ENCODE measurements around the gene MAP3K14.
"Not testable (repeated sequence)": the region's sequence is repeated elsewhere in the genome, so short reads cannot be mapped to it uniquely, and the experiment has no call there.

Gene MAP3K14

DNA sequence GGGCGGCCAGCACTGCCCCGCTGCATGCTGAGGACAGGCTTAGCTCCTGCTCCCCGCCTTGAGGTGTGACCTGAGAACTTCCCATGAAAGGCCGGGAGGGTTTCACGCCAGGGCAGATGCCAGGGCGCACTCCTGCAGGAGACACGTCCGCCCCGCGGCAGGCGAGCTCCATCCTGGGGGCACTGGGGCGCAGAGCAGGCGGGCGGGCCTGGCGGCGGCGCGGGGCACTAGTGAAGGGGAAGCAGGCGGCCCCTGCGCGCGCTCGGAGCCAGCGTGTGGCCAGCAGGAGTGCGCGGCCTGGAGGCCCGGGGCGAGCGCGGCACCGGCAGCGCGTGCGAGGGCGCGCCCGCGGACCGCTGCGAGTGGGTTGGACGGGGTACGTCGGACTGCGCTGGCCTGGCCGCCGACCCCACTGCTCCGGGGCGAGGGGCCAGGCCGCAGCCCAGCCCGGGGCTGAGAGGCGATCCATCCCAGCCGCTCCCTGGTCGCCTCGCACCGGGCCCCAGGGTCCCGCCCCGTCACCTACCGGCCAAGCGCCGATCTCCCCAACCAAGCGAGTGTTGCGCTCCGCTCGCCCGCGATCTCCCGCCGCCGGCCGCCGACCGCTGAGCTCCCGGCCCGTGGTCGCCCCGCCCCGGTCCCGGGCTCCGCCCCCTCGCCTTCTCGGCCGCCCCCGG lies at the start of gene MAP3K14:
Gene MAP3K14 (minus strand): TSS at position 587 of the 677 bp plus-strand sequence. CDS start 26,275 bp downstream, outside the sequence.
- no peak for DNase-seq (ENCODE audit: low spot score)

DNA sequence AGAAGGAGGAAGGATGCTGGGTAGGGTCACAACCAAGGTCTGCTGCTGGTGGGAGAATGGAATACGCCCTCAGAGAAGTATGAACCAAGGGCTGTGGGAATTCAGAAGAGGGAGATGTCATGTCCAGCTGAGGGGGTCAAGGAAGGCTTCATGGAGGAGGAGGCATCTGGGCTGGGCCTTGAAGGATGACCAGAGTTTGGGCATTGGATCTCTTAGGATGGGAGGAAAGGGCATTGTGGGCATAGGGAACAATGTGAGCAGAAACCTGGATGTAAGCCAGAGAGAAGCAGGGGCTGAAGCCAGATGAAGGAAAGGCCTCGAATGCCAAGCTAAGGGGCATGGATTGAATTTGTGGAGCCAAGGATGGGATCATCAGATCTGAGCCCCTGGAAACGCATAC lies 49.2 kb upstream of the MAP3K14 start:
- DNase-seq (ENCODE audit: low spot score): no peak

DNA sequence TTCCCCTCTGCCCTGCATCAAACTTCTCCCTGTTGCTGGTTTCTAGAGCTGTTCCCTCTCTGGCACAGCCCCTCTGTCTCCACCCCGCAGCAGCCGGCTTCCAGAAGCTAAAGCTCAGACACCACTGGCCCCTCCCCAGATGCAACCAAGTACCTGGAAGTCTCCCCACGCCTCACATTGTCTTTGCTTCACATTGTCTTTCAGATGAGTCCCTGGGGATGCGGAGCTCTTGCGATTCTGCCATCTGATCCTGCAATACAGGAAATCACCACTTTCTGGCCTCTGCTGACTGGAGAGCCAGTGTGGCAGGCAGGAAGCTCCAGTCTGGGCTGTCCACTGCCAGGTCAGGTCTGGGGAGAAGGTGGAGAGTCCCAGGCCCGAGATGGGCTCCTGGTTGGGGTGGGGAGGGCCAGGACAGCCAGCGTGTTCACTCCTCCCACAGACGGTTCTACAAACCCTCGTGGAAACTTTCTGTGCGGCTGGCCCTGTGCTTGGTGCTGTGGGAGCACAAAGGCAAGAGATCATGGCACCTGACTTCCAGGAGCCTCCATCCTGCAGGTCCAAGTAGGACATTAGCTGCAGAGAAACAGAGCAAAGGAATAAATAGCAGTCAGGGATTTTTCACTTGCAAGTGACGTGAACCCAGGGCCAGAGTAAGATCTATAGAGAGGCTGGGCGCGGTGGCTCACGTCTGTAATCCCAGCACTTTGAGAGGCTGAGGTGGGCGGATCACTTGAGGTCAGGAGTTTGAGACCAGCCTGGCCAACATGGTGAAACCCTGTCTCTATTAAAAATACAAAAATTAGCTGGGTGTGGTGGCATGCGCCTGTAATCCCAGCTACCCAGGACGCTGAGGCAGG lies 47.9 kb upstream of the MAP3K14 start:
- DNase-seq (ENCODE audit: low spot score): no peak

DNA sequence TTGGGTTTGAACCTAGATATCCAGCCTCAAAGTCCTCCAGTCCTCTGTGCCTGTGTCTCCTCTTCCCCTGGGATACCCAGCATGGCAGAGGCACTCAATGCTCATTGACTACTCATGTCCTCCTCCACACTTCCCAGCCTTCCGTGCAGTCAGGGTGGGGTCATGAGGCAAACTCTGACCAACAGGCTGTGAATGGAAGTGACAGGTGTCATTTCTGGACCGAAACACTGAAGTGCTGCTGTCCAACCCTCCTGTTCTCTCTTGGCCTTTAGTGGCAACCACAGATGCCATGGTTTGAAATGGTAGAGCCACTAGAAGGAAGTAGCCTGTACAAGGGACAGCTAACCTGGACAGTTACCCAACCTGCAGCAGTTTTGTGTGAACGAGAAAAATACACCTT lies 46.7 kb upstream of the MAP3K14 start:
- no peak for DNase-seq (ENCODE audit: low spot score)

DNA sequence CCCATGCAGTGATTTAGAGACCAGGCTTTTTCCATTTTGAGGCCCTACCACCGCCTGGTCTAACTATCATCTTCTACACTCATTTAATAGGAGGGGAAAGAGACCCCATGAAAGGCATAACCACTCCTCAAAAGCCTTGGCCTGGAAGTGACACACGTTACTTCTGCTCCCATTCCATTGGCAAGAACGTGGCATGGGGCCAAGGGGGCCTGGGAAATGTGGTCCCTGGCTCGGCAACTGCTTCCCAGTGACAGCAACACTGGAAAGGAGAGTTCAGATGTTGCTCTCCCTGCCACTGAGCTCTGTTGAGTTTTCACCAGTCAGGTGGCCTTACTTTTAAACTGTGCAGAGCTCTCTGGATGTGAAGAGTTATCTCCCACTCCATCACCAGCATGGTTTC lies 45.2 kb upstream of the MAP3K14 start:
- DNase-seq (ENCODE audit: low spot score): no peak

DNA sequence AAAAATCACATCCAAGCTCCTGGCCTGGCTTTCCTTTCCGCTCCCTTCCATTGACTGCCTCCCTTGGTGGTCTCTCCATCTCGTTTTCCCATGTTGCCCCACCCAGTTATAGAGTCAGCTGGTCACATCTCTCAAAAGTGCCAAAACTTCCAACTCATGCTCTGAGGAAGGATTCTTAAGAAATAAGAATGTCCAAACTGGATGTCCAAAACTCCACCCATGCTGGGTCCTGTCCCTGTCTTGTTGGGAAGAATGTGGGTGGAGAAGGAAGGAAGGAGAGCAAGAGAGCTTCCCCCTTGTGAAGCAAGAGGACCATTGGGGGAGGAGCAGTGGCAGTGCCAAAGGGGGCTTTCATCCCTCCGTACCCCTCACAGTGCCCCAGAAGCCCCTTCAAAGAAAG lies 44.6 kb upstream of the MAP3K14 start:
- DNase-seq (ENCODE audit: low spot score): no peak

DNA sequence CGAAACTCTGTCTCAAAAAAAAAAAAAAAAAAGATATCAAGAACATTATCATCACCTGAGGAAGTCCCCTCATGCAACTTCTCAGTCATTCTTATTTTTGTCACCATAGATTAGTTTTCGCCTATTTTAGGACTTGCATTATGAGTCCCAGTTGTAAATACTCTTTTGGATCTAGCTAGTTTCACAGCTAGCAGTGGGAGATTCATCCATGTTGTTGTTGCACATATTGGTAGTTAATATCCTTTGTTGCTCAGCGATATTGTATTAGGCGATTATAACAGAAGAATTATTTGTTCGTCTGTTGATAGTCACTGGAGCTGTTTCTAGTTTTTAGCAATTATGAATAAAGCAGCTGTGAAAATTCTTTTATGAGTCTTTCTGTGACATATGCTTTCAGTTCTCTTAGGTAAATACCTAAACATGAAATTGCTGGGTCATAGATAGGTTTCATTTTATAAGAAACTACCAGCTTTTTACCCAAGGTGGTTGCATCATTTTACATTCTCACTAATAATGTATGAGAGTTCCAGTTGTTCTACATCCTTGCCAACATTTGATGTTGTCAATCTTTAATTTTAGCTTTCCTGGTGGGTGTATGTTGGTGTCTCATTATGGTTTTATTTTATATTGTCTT lies 40.7 kb upstream of the MAP3K14 start:
- DNase-seq (ENCODE audit: low spot score): no peak

DNA sequence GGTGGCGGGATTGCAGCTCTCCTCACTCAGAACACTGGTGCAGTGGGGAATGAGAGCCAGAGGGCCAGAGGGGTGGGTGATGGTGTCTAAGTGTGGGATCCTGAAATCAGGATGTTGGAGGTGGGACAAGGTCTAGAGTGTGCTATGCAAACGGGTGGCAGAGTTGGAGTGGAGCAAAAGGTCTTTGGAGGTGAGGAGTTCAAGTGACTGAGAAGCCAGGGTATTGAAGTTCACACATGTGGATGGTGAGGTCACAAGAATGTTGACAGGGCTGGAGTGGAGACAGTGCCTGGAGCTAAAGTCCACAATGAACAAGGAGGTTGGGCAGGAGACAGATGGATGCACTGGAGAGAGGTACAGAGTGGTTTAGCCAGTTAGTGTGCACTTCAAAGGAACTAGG lies 38.3 kb upstream of the MAP3K14 start:
- no peak for DNase-seq (ENCODE audit: low spot score)

DNA sequence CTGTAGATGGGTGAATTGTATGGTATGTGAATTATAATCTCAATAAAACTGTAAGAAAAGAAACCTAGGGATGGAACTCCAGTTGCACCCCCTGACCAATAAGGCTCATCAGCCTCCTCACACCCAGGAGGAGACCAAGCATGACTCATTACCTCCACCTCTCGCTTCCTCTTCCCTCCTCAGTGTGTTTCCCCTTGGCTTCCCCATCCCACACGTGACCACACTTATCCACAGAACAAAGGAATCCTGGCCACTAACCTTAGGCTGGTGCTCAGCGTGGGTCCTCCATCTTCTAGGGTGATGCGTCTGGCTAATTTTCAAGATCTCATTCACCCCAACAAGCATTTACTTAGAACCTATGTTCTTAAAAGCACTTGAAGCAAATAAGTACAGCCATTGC lies 36.2 kb upstream of the MAP3K14 start:
- DNase-seq (ENCODE audit: low spot score): no peak

DNA sequence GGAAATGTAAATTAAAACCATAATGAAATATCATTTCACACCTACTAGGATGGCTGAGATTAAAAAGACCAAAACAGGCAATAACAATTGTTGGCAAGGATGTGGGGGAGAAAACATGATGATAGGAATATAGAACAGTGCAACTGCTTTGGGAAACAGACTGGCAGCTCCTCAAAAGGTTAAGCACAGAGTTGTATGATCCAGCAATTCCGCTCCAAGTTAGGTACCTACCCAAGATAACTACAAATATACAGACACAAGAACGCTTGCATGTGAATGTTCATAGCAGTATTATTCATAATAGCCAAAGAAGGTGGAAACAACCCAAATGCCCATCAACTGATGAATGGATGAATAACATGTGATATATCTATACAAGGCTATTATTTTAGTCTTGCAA lies 35.0 kb upstream of the MAP3K14 start:
- DNase-seq (ENCODE audit: low spot score): no peak

DNA sequence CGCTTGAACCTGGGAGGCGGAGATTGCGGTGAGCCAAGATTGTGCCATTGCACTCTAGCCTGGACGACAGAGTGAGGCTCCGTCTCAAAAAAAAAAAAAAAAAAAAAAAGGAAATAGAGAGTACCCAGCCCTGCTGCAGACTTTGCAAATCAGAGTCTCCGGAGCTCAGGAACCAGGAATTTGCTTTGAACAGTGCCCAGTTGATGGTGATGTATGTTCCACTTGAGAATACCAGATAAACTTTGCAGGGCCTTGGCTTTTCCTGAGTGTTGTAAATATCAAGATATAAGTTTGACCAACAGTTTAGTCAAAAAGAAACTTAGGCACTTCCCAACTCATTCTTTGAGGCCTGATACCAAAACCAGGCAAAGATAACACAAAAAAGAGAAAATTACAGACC lies 30.6 kb upstream of the MAP3K14 start:
- DNase-seq (ENCODE audit: low spot score): no peak

DNA sequence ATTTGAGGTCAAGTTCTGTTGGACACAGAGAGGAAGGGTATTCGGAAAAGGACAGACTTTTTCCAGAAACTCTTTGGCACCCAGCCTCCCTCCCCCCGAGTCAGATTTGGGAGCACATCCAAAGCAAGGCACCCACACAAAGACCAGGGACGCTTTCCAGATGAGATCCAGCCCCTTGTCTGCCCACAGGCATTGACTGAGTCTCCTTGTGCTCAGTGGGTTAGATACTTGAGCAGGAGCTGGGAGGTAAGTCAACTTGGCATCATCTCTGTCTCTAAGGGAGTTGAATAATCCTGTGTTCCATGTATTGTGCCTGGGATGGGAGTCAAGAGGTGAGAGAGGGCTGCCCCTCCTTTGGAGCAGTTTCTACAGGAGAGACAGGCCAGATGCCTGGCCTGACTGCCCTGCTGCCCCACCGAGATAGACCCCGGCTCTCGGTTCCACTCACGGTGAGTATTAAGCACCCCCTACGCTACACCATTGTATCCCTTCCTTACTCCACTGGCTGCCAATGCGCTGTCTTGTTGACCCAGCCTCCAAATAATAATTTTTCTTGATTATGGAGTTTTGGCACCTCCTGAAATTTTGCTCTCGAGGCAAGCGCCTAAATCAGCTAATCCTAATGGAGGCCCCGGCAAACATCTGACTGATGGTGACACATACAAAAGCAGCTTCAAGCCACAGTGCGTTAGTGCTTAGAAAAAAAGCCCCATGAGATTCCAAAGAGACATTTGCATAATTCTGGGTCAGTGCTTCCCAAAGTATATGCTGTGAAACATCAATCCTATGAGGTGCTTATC lies 29.6 kb upstream of the MAP3K14 start:
- peak; percentile 48 for DNase-seq (ENCODE audit: low spot score)

DNA sequence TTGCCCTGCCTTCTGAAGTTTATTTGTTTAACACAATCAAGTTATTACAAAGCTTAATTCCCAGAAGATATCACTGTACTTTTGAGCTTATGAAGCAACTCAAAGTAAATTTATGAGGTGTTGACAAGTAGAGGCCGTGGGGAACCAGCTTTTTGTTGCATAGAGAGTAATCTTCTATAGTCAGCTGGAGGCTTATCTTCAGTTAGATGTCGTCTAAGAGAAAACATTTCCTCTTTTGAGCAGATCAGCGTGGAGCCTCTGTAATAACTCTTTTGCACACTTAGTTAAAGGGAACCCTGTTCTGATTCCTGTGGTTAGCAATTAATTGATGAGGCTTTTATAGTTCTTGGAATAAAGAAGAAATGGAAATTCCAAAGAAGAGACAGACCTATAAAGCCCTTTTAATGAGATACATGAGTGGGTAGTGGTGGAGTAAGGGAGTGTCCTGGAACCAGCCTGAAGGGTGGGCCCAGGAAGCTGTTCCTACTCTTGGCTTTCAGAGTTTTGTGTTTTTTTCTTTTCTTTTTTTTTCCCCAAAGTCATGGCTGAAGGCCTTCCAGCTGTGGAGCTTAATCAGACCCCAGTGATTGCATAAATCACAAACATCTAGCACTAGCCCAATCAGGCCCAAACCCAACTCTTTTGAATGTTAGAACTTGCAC lies 28.9 kb upstream of the MAP3K14 start:
- DNase-seq (ENCODE audit: low spot score): no peak

DNA sequence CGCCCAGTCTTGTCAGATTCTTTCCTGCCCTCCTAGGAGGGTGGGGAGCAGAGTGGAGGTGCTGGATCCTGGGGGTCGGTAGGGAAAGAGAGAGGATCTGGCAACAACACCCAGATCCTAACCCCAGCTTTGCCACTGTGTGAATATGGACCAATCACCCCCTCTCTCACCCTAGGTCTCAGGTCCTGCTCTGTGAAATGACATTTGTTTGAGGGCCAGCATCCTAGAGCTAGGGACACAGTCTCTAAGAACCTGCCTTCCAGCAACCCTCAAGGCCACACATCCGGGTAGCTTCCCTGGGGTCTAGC lies 28.4 kb upstream of the MAP3K14 start:
- DNase-seq (ENCODE audit: low spot score): no peak

DNA sequence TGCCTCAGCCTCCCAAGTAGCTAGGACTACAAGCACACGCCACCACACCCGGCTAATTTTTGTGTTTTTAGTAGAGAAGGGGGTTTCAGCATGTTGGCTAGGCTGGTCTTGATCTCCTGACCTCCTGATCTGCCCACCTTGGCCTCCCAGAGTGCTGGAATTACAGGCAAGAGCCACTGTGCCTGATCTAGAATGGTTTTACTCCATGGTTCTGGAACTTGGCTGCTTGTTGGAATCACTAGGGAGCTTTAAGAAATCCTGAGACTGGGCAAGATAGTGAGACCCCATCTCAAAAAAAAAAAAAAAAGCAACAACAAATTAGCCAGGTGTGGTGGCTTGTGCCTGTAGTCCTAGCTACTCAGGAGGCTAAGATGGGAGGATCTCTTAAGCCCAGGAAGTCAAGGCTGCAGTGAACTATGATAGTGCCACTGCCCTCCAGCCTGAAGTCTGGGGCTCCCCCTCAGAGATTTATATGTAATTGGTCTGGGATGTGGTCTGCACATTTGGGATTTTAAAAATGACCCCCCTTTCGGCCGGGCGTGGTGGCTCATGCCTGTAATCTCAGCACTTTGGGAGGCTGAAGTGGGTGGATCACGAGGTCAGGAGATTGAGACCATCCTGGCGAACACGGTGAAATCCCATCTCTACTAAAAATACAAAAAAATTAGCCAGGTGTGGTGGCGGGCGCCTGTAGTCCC lies 27.3 kb upstream of the MAP3K14 start:
- DNase-seq (ENCODE audit: low spot score): not testable (repeated sequence)

DNA sequence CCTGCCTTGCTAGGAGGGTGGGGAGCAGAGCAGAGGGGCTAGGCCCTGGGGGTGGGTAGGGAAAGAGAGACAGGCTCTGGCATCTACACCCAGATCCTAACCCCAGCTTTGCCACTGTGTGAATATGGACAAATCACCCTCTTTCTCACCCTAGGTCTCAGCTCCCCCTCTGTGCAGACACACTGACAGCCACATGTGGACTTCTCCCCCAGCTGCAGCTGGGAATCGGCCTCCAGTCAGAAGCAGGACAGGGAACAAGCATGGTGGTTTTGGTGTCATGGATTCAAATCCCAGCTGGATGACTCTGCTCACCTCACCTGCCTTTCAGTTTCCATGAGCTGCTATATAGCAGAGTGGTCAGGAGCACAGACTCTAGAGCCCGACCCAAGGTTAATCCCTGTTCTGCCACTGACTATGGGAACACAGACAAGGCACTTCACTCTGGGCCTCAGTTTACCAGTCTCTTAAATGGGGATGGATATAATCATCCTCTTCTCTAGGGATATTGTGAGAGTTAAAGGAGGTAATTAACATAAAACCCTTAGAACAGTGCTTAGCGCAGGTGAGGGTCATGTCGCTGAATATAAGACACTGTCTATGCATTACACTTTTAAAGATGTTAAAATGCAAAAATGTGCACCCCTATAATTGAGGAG lies 26.2 kb upstream of the MAP3K14 start:
- no peak for DNase-seq (ENCODE audit: low spot score)

DNA sequence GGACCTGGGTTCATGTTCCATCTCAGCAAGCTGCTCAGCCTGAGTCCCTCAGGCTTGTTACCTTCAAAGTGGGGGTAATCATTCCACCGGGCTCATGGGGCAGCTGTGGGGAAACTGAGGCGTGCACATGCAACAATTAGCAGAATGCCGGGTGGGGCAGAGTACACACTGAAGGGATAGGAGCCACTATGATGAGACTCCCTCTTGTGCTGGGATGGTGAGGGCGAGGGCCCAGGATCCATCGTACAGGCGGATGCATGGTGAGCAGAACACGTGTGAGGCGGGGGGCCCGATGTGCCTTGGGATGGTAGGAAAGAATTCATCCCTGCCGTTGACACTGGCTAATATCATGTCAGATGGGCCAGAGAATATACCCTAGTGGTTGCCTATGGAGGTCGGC lies 25.5 kb upstream of the MAP3K14 start:
- no peak for DNase-seq (ENCODE audit: low spot score)

DNA sequence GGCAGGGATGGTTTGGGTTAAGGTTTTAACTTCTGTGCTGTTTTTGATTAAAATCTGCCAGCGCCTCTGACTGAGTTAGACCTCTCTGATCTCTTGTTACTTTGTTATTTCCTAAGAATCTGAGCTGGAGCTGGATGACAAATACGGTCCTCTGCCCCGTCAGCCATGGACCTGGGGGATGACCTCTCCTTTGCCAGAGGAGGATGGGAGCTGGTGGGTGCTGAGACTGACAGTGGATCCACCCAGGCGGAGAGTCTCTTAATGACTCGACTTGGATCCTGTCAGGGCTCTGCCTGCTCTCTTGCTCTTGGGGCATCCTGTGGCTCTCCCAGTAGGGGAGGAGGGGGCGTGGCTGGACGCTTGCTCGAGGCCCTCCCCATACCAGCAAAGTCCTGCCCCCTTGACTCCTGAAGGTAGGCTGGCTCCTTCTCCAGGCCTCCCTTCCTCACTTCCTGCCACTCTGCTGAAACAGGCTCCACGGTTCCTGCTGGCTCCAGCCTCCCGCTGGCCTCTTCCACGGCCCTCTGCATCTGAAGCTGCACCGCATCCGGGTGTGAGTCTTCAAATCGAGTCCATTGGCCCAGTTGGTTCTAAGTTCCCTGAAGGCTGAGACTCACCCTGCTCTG lies 24.8 kb upstream of the MAP3K14 start:
- no peak for DNase-seq (ENCODE audit: low spot score)

DNA sequence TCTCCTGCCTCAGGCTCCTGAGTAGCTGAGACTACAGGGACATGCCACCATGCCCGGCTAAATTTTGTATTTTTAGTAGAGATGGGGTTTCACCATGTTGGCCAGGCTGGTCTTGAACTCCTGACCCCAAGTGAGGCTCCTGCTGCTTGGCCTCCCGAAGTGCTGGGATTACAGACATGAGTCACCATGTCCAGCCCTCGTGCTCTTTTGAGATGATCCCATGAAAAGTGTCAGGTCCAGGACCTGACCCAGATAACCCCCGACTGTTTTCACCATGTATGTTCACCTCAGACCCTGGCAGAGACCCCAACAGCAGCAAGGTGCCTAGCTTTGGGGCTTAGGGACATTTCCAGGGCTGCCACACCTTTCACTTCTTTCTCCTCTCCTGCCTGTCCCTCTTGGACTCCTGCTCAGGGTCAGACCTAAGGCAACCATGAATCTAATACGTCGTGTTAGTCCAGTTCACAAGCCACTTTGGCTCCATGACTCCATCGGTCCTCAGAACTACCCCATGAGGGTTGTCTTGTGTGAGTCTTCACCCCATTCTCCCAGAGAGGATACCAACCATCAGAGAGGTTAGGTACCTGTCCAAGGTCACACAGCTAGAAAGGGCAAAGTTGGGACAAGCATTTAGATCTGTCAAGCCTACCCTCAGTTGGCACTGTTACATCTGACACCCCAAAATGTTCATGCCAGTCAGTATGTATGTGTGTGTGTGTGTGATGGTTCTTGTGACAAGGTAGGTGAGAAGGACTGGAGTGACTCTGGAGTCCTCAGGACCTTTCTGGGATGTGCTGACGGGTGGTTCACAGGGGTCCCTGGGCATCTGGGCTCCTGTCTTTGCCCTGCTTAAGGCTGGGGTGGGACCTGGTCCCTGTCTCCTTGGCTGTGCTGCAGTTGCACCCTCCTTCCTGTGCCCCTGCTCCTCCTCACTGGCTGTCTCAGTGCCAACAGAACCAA lies 23.1 kb upstream of the MAP3K14 start:
- DNase-seq (ENCODE audit: low spot score): no peak

Data from globus pallidus (tissue), 1 donor.